ENCODE data around the gene TMEM51. TPM values are rescaled to one million over a fixed set of nuclear protein-coding genes. Genes with fewer than 3 reads are reported as not detected.

TMEM51 gene
- total RNA-seq, 1 experiment from 2014 or later: 24.7 TPM

- DNase-seq: no peak
- no peaks in the 10 kb centered on the region for H3K4me1 Mint-ChIP-seq (ENCODE audit: low read depth, unreplicated experiment)
Observed at GRCh38 chr1:15122331-15122730, 31.2 kb upstream of the TMEM51 start.

DNA sequence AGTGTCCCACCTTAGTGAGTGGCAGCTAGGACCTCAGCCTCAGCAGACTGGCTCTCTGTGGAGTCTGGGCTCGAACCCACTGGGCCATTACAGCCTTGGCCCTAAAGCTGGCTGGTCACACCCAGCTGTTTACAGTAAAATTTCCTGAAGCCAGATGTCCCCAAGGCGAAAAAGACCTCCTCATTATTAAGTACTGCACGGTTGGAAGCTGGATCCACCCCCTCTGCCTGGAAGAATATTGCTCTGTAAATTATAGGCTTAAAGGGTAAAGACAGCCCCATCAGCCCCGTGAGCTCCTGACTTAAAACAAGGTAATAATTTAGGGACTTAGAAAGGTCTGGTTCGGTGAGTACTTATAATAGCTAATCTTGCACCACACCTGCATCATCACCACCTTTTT lies 30.3 kb upstream of the TMEM51 start:
- Mint-ChIP-seq H3K27ac (ENCODE audit: unreplicated experiment) (no peak overlapping the region), H3K27me3 (ENCODE audit: insufficient read depth, unreplicated experiment) (no peaks in the 10 kb centered on the region), H3K4me1 (ENCODE audit: low read depth, unreplicated experiment) (no peaks in the 10 kb centered on the region), H3K4me3 (ENCODE audit: unreplicated experiment) (no peak overlapping the region), H3K36me3 (ENCODE audit: insufficient read depth, unreplicated experiment) (no peaks in the 10 kb centered on the region), H3K9me3 (ENCODE audit: unreplicated experiment) (no peaks in the 10 kb centered on the region)
- no peak for TF ChIP-seq CTCF (IDR thresholded peaks at IDR 0.05; ENCODE audit: insufficient read depth in 1 of 2, low read depth in 1 of 2, low read length in 1 of 2, severe bottlenecking in 1 of 2, unreplicated experiment in 1 of 2)
- no peak for DNase-seq
- no peaks in the 10 kb centered on the region for H3K4me1 ChIP-seq
- no peak overlapping the region for H3K4me3 ChIP-seq (ENCODE audit: low read depth, low read length)
- POLR2A ChIA-PET: no interaction called here
- H3K36me3 ChIP-seq (ENCODE audit: control insufficient read depth, insufficient read depth, low read length): no peaks in the 10 kb centered on the region
- intact Hi-C loops (cut with micrococcal nuclease; ENCODE audit: unreplicated experiment): no loop called here
- CTCF ChIA-PET: no interaction called here
- no peaks in the 10 kb centered on the region for H3K9me3 ChIP-seq
- no peaks in the 10 kb centered on the region for H3K27me3 ChIP-seq (replicated peaks; ENCODE audit: control insufficient read depth, insufficient read depth, low read length)
- no TSS peak for BruUV-seq (replicated peaks)

More at GRCh38 chr1:15122331-15122730, 31.2 kb upstream of the TMEM51 start:
- no peaks in the 10 kb centered on the region for H3K4me1 ChIP-seq
- H3K4me3 ChIP-seq (ENCODE audit: low read depth, low read length): no peak overlapping the region
- Mint-ChIP-seq H3K36me3 (ENCODE audit: insufficient read depth, unreplicated experiment) (no peaks in the 10 kb centered on the region), H3K4me3 (ENCODE audit: unreplicated experiment) (no peak overlapping the region), H3K27me3 (ENCODE audit: insufficient read depth, unreplicated experiment) (no peaks in the 10 kb centered on the region), H3K9me3 (ENCODE audit: unreplicated experiment) (no peaks in the 10 kb centered on the region), H3K27ac (ENCODE audit: unreplicated experiment) (no peak overlapping the region)
- ChIA-PET POLR2A (no interaction called here), CTCF (no interaction called here)
- intact Hi-C loops (cut with micrococcal nuclease; ENCODE audit: unreplicated experiment): no loop called here
- BruUV-seq (replicated peaks): no TSS peak
- no peaks in the 10 kb centered on the region for H3K27me3 ChIP-seq (replicated peaks; ENCODE audit: control insufficient read depth, insufficient read depth, low read length)
- TF ChIP-seq CTCF (IDR thresholded peaks at IDR 0.05; ENCODE audit: insufficient read depth in 1 of 2, low read depth in 1 of 2, low read length in 1 of 2, severe bottlenecking in 1 of 2, unreplicated experiment in 1 of 2): no peak
- no peaks in the 10 kb centered on the region for H3K9me3 ChIP-seq
- H3K36me3 ChIP-seq (ENCODE audit: control insufficient read depth, insufficient read depth, low read length): no peaks in the 10 kb centered on the region

DNA sequence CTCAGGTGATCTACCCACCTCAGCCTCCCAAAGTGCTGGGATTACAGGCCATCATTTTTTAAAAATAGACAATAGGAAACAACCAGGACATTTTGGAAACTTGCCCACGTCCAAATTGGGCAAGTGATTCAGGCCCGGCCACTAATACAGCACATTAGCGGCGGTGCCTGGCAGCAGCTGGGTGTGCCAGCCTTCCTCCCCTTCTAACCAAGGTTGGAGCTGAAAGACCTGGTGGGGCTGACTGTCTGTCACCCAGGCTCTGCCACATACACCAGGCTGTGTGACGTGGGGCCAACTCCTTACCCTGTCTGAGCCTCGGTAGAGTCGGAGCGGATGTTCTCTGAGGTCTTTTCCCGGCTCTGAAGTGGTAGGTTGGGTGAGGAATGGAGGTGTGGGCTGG lies 29.6 kb upstream of the TMEM51 start:
- no peaks in the 10 kb centered on the region for H3K27me3 Mint-ChIP-seq (ENCODE audit: insufficient read depth, unreplicated experiment)
- BruUV-seq (replicated peaks): no TSS peak
- peaks cover 4% of the 10 kb centered on the region; the same call in 1 of the 2 replicates for H3K4me1 ChIP-seq
- H3K27me3 ChIP-seq (replicated peaks; ENCODE audit: control insufficient read depth, insufficient read depth, low read length): no peaks in the 10 kb centered on the region
- H3K27ac Mint-ChIP-seq (ENCODE audit: unreplicated experiment): no peak overlapping the region
- H3K4me1 Mint-ChIP-seq (ENCODE audit: low read depth, unreplicated experiment): no peaks in the 10 kb centered on the region
- POLR2A ChIA-PET: no interaction called here
- H3K4me3 ChIP-seq (ENCODE audit: low read depth, low read length): no peak overlapping the region
- H3K9me3 Mint-ChIP-seq (ENCODE audit: unreplicated experiment): no peaks in the 10 kb centered on the region
- H3K4me3 Mint-ChIP-seq (ENCODE audit: unreplicated experiment): no peak overlapping the region
- no peaks in the 10 kb centered on the region for H3K9me3 ChIP-seq
- no peaks in the 10 kb centered on the region for H3K36me3 Mint-ChIP-seq (ENCODE audit: insufficient read depth, unreplicated experiment)
- no peak for TF ChIP-seq CTCF (IDR thresholded peaks at IDR 0.05; ENCODE audit: insufficient read depth in 1 of 2, low read depth in 1 of 2, low read length in 1 of 2, severe bottlenecking in 1 of 2, unreplicated experiment in 1 of 2)
- CTCF ChIA-PET: no interaction called here
- H3K36me3 ChIP-seq (ENCODE audit: control insufficient read depth, insufficient read depth, low read length): no peaks in the 10 kb centered on the region
- intact Hi-C loops (cut with micrococcal nuclease; ENCODE audit: unreplicated experiment): no loop called here
- no peak for DNase-seq
